Measurements from ENCODE around the gene PIN4.
"Not testable (repeated sequence)": the region's sequence is repeated elsewhere in the genome, so short reads cannot be mapped to it uniquely, and the experiment has no call there.

The PIN4 gene

DNA sequence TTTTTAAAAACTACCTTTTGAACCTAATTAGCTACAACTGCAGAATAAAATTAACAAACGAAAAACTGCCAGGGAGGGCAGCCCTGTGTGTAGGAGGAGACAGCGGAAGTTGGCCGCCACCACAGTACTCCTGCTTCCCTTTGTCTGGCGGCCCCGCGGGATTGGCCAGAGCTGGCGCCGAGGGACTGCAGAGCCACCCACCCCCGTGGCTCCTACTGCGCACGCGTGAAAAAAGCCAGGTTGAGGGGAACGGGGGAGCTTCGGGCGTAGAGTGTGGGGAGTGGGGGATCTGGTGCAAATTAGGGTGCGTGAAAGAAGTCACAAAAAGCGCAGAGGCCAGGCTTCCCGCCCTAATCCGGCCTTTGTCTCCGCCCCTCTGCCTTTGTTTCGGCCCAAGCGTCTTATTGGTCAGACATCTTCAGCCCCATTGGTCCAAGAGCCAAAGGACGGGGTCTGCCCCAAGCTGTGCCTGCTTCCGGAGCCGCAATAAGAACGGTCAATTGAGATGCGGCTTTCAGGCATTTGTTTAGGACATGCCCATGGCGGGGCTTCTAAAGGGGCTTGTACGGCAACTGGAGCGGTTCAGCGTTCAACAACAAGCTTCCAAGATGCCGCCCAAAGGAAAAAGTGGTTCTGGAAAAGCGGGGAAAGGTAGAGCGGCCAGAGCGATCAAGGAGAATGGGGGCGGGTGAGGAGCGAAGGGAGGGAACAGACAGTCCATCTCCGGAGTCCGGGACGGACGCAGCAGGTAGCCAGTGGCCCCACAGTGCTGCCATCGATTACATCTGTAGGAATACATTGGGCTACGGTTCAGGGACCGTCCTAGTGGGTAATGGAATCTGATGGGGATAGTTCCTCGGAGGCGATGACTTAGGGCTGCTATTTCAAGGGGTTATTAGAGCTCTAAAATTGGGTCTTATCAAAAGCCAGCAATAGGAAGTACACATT lies at the start of gene PIN4:
PIN4 (plus strand) TSS at position 580 of the 948 bp plus-strand sequence; CDS start at position 609, 29 bp downstream.
- DNase-seq = peak; percentile 80

DNA sequence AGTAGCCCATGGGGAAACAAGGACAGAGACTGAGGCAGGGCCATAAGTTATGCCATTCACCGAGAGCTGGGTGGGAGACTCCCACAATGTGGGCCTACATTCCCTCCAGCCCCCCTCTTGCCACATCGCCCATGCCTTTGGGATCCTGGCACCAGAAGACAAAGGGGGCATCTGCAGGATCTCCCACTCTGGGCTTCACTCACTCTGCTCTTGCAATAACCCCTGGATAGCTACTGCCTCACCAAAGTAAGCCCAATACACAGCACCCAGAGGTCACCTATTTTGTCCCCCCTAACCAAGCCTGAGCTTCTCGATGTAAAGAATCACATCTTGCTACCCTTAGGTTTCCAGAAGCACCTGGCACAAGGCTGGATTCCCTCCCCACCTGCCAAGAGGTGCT lies 49.1 kb upstream of the PIN4 start:
- no peak for DNase-seq

DNA sequence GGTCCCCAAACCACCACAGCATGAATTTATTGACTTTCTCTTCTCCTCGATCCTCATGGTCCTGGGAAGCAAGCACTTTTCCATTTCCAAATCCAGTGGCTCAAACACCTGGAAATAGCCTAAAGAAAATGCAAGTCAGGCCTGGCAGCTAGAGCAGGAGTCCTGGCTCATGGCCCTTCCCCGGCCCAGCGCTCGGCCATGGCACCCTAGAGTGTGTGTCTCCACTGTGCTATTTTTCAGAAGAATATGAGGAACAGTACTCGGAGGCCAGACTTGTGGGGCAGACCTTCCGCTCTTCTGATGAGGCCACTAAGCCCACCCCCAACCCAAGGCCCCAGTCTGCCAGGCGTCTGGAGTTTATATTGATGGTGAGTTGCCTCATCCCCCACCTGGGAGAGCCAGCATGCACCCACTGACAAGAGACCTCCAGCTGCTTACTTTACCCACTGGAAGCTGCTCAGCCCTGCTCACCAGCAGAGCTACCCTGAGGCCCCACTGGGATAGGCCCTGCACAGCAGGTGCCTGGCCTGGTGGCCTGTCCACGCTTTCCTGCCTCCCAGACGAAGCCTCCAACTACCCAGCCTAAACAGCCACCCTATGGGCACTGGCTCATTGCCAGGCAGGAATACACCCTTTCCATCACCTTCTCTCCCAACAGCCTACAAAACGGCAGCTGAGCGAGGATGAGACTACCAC lies 47.6 kb upstream of the PIN4 start:
- no peak for DNase-seq

DNA sequence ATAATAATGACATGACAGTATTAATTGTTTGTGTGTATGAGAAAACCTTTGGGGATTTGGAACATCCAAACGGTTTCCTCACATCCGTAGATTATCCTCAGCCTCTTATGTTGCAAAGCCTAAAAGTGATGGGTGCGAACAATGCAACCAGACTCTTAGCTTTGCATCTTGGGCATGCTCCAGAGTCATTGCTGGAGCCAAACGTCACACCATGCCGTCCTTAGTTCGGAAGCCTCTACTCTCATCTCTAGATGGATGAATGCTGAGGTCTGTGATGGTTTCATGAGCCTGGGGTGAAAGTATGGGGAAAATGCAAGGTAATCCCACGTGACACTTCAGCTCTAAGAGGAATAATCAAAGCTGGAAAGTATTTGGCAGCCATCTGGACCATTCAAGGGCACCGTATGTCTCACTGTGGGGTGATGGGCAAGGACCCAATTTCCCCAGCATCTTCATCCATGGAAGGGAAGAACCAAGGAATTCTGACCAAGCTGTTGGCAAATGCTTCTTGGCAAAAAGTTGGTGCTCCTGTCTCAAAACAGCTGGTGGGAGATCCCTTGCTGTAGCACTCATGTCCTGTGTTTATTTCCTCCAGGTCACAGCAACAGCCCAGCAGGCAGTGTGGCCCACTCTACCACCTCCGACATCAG lies 43.6 kb upstream of the PIN4 start:
- DNase-seq = no peak

DNA sequence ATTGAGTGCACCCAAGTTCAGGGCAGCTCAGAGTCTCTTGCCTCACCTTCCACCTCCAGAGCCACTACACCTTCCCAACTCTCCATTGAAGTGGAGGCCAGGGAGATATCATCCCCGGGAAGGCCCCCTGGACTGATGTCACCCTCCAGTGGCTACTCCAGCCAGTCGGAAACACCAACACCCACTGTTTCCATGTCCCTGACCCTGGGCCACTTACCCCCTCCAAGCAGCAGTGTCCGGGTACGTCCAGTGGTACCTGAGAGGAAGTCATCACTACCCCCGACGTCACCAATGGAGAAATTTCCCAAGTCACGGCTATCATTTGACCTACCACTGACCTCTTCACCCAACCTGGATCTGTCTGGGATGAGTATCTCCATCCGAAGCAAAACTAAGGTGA lies 42.0 kb upstream of the PIN4 start:
- no peak for DNase-seq

DNA sequence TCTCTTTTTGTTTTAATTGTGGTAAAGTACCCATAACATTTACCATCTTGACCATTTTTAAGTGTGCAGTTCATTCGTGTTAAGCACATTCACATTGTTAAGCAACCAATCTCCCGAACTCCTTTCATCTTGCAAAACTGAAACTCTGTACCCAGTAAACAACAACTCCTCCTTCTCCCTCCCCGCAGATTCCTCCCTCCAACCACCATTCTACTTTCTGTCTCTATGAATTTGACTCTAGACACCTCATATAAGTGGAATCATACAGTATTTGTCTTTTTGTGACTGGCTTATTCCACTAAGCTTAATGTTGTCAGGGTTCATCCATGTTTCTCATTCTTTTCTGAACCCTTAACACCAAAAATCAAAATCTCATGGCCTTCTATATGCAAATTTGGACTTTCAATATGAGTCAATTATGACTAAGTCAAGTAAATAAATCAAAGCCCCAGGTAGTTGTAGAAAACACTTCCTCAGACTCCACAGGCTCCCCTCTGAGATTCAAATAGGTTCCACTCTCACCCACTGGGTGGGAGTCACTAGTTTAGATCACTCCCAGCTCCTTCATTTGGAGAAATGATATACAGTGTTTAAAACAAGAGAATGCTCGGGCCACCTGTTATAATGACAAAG lies 40.1 kb upstream of the PIN4 start:
- DNase-seq = no peak

DNA sequence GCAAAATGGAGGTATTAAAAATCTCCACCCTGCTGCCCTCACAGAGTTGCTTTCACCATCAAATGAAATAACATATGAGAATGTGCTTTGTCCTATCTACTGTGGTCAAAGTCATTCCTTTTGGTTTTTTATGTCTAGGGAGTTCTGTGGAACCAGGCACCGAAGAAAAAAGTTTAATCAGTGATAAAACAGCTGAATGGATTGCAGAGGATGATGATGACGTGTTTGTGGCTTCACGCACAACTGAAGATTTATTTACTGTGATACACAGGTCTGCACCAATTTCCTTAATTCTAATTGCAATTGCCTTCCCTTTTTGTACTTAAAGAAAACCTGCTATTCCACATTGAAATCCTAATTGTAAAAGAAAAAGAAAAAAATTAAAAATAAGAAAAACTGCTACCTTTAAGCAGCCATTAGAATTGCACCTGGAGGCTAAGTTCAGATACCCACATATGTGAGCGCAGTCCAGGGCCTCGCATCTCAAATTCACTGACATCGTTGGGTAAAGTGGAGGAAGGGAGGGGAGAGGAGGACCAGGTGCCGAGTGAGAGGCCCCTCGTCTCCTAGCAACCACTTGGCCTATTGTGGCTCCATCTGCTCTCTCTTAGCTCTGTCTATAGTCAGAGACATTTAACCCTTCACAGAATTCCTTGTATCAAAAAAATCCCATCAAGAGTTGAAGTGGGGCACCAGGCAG lies 39.3 kb upstream of the PIN4 start:
- DNase-seq = no peak

DNA sequence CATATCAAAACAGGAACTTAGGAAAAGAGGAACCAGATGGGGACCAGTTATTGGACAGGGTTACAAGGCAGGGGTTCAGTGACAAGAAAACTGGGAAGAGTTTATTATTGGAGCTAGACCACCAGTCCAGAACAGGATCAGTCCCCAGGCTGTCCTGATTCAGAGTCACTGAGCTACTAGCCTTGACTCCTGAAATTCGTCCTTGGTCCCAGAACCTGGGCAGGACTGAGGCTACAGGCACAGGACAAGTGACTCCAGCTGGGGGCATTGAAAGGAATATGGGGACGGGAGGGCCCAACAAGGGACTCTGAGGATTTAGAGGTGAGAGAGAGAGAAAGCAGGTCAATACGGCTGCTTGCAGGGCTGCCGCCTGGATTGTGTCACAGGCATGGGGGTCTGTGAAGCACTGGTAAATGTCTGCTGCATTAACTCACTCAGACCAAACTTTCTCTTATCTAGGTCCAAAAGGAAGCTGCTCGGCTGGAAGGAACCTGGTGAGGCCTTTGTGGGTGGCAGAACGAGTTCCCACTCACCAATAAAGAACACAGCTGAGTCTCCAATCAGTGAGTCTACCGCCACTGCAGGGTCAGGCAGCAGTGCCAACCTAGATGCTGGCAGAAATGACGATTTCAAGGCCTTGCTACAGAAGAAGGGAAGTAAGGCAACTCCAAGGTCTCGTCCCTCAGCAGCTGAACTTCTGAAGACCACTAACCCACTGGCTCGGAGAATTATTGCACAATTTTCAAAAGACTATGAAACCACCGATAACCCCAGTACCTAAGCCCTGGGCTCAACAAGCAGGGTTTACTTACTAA lies 38.6 kb upstream of the PIN4 start:
- DNase-seq = no peak

DNA sequence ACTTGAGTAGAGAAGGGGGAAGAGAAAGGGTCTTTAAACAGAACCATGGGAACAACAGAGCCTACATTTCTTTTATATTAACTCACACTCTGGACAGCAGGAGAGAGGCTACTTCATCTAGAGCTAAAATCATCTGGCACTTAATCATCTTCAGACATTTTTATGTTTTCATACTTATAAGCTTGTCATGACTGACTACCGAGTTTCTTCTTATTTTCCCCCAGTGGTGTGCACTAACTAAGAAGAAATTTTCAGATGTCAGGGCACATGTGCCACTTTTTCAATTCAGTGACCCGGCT lies 38.0 kb upstream of the PIN4 start:
- no peak for DNase-seq

DNA sequence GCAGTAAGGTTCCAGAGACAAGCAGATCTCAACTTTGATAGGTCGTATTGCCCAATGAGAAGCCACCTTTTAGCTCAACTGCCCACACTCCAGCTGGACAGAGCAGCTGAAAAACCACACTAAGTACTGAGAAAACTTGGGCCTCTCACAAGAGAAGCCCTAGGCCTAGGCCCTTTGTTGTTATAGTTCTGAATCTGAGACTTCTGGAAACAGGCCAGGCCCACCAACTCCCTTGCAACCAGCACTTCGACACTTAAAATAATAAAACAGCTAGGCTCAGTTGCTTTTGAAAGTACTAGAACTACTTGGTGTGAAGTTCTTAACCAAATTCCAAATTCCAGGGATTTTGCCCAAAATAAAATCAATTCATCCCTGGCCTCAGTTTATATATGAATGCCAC lies 36.4 kb upstream of the PIN4 start:
- no peak for DNase-seq

DNA sequence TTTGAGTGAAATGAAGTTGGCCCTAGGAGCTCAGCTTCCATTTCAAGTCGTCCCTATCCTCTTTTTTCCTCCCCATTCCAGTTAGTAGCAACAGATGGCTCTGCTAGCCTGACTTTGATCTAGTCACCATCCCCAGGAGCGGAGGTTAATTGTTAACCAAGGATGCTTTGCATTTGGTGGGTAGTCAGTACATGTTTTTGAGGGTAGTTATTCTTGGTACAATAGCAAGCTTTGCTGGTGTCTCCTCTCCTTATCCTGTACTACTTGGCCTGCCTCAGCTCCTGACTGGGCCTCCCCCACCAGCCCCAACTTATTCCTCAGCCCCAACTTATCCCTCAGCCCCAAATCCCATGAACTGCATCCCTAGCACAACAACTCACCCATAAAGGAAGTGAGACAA lies 35.0 kb upstream of the PIN4 start:
- no peak for DNase-seq

DNA sequence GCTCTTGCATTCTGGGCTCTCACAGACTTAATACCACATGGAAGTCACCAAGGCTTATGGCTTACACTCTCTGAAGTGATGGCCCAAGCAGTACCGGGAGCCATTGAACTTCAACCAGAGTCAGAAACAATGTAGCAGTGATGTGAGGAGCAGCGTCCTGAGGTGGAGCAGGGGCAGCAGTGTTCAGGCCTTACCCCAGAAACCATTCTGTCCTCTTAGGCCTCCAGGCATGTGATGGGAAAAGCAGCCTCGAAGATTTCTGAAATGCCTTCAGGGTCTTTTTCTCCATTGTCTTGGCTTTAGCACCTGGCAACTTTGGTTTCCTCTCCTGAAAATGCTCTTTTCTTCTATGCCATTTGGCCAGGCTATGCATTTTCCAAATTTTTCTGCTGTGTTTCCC lies 22.8 kb upstream of the PIN4 start:
- DNase-seq = no peak

DNA sequence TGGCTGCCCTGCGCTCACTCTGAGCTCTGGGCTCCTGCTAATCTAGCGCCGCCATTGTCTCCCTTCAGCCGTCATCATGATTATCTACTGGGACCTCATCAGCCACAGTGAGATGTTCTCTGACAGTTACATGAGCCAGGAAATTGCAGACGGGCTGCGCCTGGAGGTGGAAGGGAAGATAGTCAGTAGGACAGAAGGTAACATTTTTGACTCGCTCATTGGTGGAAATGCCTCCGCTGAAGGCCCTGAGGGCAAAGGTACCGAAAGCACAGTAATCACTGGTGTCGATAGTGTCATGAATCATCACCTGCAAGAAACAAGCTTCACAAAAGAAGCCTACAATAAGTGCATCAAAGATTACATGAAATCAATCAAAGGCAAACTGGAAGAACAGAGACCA lies 21.8 kb upstream of the PIN4 start:
- no peak for DNase-seq

DNA sequence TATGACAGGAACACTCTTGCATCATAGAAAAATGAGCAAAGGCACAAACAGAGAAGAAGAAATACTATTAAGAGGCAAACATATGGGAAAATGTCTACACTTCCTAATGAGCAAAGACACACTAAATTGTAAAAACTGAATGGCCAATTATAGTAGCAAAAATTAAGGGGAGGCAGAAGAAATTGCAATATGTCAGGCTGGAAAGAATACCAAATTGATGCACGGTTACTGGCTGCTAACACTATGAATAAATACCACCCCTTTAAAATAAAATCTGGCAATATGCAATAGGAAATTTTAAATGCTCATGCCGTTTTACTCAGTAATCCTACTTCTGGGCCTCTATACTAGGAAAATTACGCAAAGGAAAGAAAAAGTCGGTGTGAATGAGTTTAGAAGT lies 16.0 kb upstream of the PIN4 start:
- no peak for DNase-seq

DNA sequence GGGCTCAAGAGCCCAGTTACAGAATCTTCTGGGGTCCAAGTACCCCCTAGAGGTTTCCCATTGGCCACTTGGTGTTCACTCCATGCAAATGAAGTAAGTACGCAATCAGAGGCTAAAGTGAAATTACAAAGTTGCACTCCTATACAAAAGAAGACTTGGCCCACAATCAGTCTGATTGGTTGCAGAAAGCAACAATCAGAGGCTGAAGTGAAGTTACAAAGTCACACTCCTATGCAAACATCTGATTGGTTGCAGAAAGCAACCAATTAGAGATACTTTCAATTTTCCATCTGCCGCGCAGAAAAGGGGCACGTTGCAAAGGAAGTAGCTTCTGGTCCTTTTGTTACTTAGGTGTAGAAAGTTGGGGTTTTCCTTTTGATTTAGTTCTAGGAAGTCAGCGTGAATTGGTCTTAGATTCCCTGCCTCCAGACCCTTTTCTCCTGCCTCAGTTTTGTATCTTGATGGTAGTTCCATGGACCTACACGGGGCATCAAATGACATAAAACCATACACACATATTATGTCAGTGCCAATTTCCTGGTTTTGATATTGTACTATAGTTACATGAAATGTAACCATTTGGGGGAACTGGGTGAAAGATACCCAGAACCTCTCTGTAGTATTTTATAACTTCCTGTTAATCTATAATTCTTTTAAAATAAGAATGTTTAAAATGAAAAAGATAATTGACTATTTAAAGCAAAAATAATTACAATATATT lies 12.4 kb upstream of the PIN4 start:
- peak; percentile 13 for DNase-seq

DNA sequence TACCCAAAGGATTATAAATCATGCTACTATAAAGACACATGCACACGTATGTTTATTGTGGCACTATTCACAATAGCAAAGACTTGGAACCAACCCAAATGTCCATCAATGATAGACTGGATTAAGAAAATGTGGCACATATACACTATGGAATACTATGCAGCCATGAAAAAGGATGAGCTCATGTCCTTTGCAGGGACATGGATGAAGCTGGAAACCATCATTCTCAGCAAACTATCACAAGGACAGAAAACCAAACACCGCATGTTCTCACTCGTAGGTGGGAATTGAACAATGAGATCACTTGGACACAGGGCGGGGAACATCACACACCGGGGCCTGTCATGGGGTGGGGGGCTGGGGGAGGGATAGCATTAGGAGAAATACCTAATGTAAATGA lies 5.3 kb upstream of the PIN4 start:
- DNase-seq = not testable (repeated sequence)

DNA sequence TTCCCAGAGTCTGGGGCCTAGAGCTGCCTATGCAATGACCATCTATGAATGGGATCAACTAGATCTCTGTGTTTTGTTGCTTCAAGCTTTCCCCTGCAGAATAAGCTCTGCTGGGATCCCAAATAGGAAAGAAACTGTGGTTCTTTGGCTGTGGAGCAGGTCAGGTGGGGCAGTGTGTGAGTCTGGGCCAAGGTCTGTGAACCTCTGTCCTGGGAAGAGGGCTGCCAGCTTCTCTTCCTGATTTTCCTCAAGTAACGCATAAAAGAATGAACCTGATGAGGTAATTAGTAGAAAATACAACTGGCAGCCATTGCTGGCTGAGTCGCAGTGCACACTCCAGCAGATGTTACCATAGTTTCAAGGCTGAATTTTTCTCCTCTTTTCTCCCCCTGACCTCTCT lies 4.6 kb upstream of the PIN4 start:
- no peak for DNase-seq

DNA sequence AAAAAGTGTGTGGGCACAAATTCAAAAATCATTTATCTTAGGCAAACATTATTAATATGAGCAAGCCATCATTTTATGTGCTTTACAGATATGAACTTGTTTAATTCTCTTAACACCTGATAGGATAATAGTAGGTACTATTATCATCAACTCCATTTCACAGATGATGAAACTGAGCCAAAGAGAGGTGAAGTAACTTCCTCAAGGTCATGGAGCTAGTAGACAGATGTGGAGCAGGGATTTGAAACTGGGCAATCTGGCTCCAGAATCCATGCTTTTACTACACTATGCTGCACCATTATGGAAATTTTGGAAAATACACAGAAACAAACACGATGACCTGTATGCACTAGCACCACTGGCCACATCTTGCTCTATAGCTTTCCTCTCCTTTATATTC lies 1.0 kb upstream of the PIN4 start:
- no peak for DNase-seq

DNA sequence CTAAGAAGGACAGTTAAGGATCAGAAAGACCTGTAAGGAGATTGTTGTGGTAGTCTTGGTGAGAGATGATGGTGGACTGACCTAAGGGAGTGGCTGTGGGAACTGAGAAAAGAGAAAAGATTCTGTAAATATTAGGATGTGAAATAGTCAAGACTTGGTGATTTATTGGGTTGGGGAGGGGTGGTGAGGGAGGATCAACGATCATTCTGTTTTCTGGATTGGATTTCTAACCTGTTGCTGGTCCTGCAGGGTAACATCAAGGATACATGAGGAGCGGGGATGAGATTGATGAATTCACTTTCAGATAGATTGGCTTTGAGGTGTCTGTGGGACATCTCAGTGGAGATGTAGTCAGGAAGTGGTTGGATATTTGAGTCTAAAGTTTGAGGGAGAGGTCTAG lies 1.4 kb downstream of the PIN4 start:
- DNase-seq = no peak

DNA sequence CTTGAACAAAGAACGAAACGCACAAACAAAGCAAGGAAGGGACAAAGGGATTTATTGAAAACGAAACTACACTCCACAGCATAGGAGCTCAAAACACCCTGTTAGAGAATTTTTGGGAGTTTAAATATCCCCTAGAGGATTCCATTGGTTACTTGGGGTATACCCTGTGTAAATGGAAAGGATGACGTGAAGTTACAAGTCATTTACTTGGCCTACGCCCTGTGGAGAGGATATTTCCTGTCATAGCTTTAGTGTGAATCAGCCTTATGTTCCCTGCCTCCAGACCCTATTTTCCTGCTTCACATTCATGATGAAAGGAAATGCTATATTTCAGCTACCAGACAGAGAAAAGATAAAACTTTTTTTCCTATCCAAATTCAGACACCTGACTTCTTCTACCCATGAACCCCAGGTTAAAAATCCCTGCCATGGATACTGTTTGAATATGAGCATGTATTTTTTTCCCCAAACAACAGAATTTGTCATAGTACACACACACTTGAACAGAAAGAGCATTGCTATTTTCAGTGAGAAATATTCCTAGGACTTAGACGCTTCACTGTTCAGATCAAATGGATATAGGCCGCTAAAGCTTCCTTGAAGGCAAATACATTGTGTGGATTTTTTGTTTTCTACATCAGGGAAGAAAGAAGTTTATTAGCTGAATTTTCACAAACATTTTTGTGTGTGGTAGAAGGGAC lies 20.4 kb downstream of the PIN4 start:
- no peak for DNase-seq
